HepG2 (cell line): Measurements from ENCODE around the gene SEC14L2. TPM values are rescaled to one million over a fixed set of nuclear protein-coding genes. Genes with fewer than 3 reads are reported as not detected.

Experiments used
- CREM ChIP-seq, 2 experiments: sonication (generic) in 1 of 2; formaldehyde crosslinking in 1 of 2; IDR thresholded peaks; 2 replicates each; pipeline versions ENCODE4 v1.4.0 to v1.6.1; 2016 to 2020; ENCODE audit warnings: antibody characterized with exemption in 1 of 2, mild to moderate bottlenecking in 1 of 2, missing genetic modification reagents in 1 of 2
- HNF1A ChIP-seq, 2 experiments: sonication (generic) in 1 of 2; formaldehyde crosslinking in 1 of 2; IDR thresholded peaks; 2 replicates each; pipeline versions ENCODE4 v1.4.0 to v1.6.1; 2016 to 2020; ENCODE audit warnings: borderline replicate concordance in 1 of 2, low read depth in 1 of 2, mild to moderate bottlenecking in 1 of 2, missing genetic modification reagents in 1 of 2
- KLF6 ChIP-seq: IDR thresholded peaks from 2 replicates; pipeline ENCODE4 v1.8.0; 2016; ENCODE audit warnings: missing biosample characterization, missing genetic modification reagents
- PBX3 ChIP-seq: sonication (generic); formaldehyde crosslinking; IDR thresholded peaks from 2 replicates; pipeline ENCODE4 v1.8.1; 2023; ENCODE audit warnings: missing genetic modification reagents, inconsistent platforms, borderline replicate concordance
- POLR2A ChIP-seq, 2 experiments: IDR thresholded peaks; 2 replicates each; pipeline ENCODE4 v1.6.1; 2011; ENCODE audit warnings: low read depth in 2 of 2, low read length in 2 of 2, mild to moderate bottlenecking in 1 of 2, moderate library complexity in 1 of 2; ENCODE audit not compliant: insufficient read depth in 1 of 2
- SIN3A ChIP-seq: IDR thresholded peaks from 2 replicates; pipeline ENCODE4 v1.6.1; 2011; ENCODE audit warnings: low read depth, mild to moderate bottlenecking, control low read depth, low read length, borderline replicate concordance
- ZNF687 ChIP-seq: sonication (generic); formaldehyde crosslinking; IDR thresholded peaks from 2 replicates; pipeline ENCODE4 v1.5.1; 2020; ENCODE audit warnings: mild to moderate bottlenecking, missing genetic modification reagents, moderate library complexity
- polyA plus RNA-seq, 8 experiments: library from polyadenylated mRNA; depleted of rRNA in 3 of 8; stranded (reverse) in 7 of 8; unstranded in 1 of 8; fragments of >200 nt; fragmentation: Illumina TruSeq in 4 of 8; extraction: Trizol in 4 of 8; gene quantifications; 2 replicates each; pipeline versions ENCODE4 v1.2.1 to v1.2.3, GENCODE V29; 2011 to 2016; ENCODE audit warnings: low read depth in 4 of 8, missing spikeins in 1 of 8, mixed read lengths in 1 of 8; ENCODE audit not compliant: insufficient read depth in 1 of 8
- total RNA-seq, 5 experiments: library from RNA; depleted of rRNA; stranded (reverse); fragments of >200 nt; fragmentation: Illumina TruSeq; extraction: Trizol; gene quantifications; 2 replicates each; pipeline ENCODE4 v1.2.3, GENCODE V29; 2016; ENCODE audit warnings: low read depth in 1 of 5
- TF ChIP-seq, protein P1 (sequence below): sonication (generic); formaldehyde crosslinking; IDR thresholded peaks from 2 replicates; pipeline ENCODE4 v1.9.0; 2022; ENCODE audit warnings: missing genetic modification reagents, mild to moderate bottlenecking, borderline replicate concordance
- TF ChIP-seq, protein P2 (sequence below): sonication (generic); formaldehyde crosslinking; IDR thresholded peaks from 2 replicates; pipeline ENCODE4 v1.5.1; 2020; ENCODE audit warnings: missing genetic modification reagents, mild to moderate bottlenecking, borderline replicate concordance
- TF ChIP-seq, protein P3 (sequence below): sonication (generic); formaldehyde crosslinking; IDR thresholded peaks from 2 replicates; pipeline ENCODE4 v1.8.1; 2023; ENCODE audit warnings: missing genetic modification reagents, mild to moderate bottlenecking, borderline replicate concordance

SEC14L2 gene
- total and polyA plus RNA-seq, 2 of the 13 experiments (the other 11 are each of a cell fraction or from before 2014, with no cell fraction given), result 4.1 to 5.1 TPM

- TF ChIP-seq, protein P1, sequence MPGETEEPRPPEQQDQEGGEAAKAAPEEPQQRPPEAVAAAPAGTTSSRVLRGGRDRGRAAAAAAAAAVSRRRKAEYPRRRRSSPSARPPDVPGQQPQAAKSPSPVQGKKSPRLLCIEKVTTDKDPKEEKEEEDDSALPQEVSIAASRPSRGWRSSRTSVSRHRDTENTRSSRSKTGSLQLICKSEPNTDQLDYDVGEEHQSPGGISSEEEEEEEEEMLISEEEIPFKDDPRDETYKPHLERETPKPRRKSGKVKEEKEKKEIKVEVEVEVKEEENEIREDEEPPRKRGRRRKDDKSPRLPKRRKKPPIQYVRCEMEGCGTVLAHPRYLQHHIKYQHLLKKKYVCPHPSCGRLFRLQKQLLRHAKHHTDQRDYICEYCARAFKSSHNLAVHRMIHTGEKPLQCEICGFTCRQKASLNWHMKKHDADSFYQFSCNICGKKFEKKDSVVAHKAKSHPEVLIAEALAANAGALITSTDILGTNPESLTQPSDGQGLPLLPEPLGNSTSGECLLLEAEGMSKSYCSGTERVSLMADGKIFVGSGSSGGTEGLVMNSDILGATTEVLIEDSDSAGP (CRISPR knock-in tag), result peak; percentile 88
- peak; percentile 30; the same call in 1 of the 2 replicates for TF ChIP-seq SIN3A
- no peak for TF ChIP-seq CREM (IDR thresholded peaks at IDR 0.05)
- TF ChIP-seq CREM (CRISPR knock-in tag; IDR thresholded peaks at IDR 0.05), result no peak; the same call in 1 of the 2 replicates
- peak in 1 of 2 experiments; percentile 74; a peak in 3 of 4 replicates for TF ChIP-seq POLR2A (IDR thresholded peaks at IDR 0.05; ENCODE audit: insufficient read depth in 1 of 2, low read depth in 2 of 2, low read length in 2 of 2)
- TF ChIP-seq HNF1A (IDR thresholded peaks at IDR 0.05; ENCODE audit: low read depth), result no peak
- peak; percentile 46; the same call in 1 of the 2 replicates for TF ChIP-seq HNF1A (CRISPR knock-in tag; IDR thresholded peaks at IDR 0.05; ENCODE audit: borderline replicate concordance)
- TF ChIP-seq ZNF687, result peak; percentile 97
- peak; percentile 92 for TF ChIP-seq KLF6 (CRISPR knock-in tag)
- TF ChIP-seq, protein P2, sequence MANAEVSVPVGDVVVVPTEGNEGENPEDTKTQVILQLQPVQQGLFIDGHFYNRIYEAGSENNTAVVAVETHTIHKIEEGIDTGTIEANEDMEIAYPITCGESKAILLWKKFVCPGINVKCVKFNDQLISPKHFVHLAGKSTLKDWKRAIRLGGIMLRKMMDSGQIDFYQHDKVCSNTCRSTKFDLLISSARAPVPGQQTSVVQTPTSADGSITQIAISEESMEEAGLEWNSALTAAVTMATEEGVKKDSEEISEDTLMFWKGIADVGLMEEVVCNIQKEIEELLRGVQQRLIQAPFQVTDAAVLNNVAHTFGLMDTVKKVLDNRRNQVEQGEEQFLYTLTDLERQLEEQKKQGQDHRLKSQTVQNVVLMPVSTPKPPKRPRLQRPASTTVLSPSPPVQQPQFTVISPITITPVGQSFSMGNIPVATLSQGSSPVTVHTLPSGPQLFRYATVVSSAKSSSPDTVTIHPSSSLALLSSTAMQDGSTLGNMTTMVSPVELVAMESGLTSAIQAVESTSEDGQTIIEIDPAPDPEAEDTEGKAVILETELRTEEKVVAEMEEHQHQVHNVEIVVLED (CRISPR knock-in tag), result no peak
- TF ChIP-seq, protein P3, sequence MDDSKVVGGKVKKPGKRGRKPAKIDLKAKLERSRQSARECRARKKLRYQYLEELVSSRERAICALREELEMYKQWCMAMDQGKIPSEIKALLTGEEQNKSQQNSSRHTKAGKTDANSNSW (CRISPR knock-in tag), result no peak
- no peak; the same call in 1 of the 2 replicates for TF ChIP-seq PBX3 (CRISPR knock-in tag)
Measured at GRCh38 chr22:30423301-30423958, 26.6 kb downstream of the SEC14L2 start (continued).
